ENCODE data around the gene ADAT1. TPM values are rescaled to one million over a fixed set of nuclear protein-coding genes. Genes with fewer than 3 reads are reported as not detected.

ADAT1 gene
- total RNA-seq, 1 donor from 2014 or later = 82.6 TPM

GRCh38 chr16:75578725-75579124 is 44.4 kb downstream of the ADAT1 start:
- Mint-ChIP-seq H3K4me3 (no peak overlapping the region), H3K27me3 (ENCODE audit: low read depth) (no peaks in the 10 kb centered on the region), H3K4me1 (no peaks in the 10 kb centered on the region), H3K27ac (ENCODE audit: unreplicated experiment) (no peak overlapping the region), H3K36me3 (ENCODE audit: low read depth) (peaks cover 5% of the 10 kb centered on the region), H3K9me3 (no peaks in the 10 kb centered on the region)
- no peak for DNase-seq (ENCODE audit: low read depth, low spot score)
- no peak for TF ChIP-seq CTCF (conservative IDR thresholded peaks at IDR 0.05)

GRCh38 chr16:75578212-75578611 is 44.9 kb downstream of the ADAT1 start:
- no peaks in the 10 kb centered on the region for H3K9me3 Mint-ChIP-seq
- no peaks in the 10 kb centered on the region for H3K4me1 Mint-ChIP-seq
- H3K27me3 Mint-ChIP-seq (ENCODE audit: low read depth) = no peaks in the 10 kb centered on the region
- H3K36me3 Mint-ChIP-seq (ENCODE audit: low read depth) = peaks cover 5% of the 10 kb centered on the region
- no peak for TF ChIP-seq CTCF (conservative IDR thresholded peaks at IDR 0.05)
- no peak overlapping the region for H3K4me3 Mint-ChIP-seq
- H3K27ac Mint-ChIP-seq (ENCODE audit: unreplicated experiment) = no peak overlapping the region
- no peak for DNase-seq (ENCODE audit: low read depth, low spot score)

- no peak for TF ChIP-seq CTCF (conservative IDR thresholded peaks at IDR 0.05)
- H3K27ac Mint-ChIP-seq (ENCODE audit: unreplicated experiment) = no peak overlapping the region
- H3K36me3 Mint-ChIP-seq (ENCODE audit: low read depth) = peaks cover 5% of the 10 kb centered on the region
These were observed 46.7 kb downstream of the ADAT1 start for GRCh38 chr16:75576384-75576811.

GRCh38 chr16:75575958-75576357 is 47.1 kb downstream of the ADAT1 start:
- Mint-ChIP-seq H3K4me3 (no peak overlapping the region), H3K27me3 (ENCODE audit: low read depth) (no peaks in the 10 kb centered on the region), H3K9me3 (no peaks in the 10 kb centered on the region), H3K36me3 (ENCODE audit: low read depth) (peaks cover 5% of the 10 kb centered on the region), H3K4me1 (no peaks in the 10 kb centered on the region), H3K27ac (ENCODE audit: unreplicated experiment) (no peak overlapping the region)
- no peak for DNase-seq (ENCODE audit: low read depth, low spot score)
- TF ChIP-seq CTCF (conservative IDR thresholded peaks at IDR 0.05) = no peak

More at GRCh38 chr16:75576384-75576811, 46.7 kb downstream of the ADAT1 start:
- no peak for DNase-seq (ENCODE audit: low read depth, low spot score)
- Mint-ChIP-seq H3K4me1 (no peaks in the 10 kb centered on the region), H3K4me3 (no peak overlapping the region), H3K9me3 (no peaks in the 10 kb centered on the region), H3K27me3 (ENCODE audit: low read depth) (no peaks in the 10 kb centered on the region)

GRCh38 chr16:75573955-75574354 is 49.1 kb downstream of the ADAT1 start:
- H3K4me1 Mint-ChIP-seq = no peaks in the 10 kb centered on the region
- H3K4me3 Mint-ChIP-seq = no peak overlapping the region
- no peak overlapping the region for H3K27ac Mint-ChIP-seq (ENCODE audit: unreplicated experiment)
- H3K9me3 Mint-ChIP-seq = no peaks in the 10 kb centered on the region
- no peak for TF ChIP-seq CTCF (conservative IDR thresholded peaks at IDR 0.05)
- H3K27me3 Mint-ChIP-seq (ENCODE audit: low read depth) = no peaks in the 10 kb centered on the region
- peaks cover 2% of the 10 kb centered on the region for H3K36me3 Mint-ChIP-seq (ENCODE audit: low read depth)
- no peak for DNase-seq (ENCODE audit: low read depth, low spot score)

Measured in neural crest cell (in vitro differentiated cells).